HL-60/S4 treated with retinoic acid at 250 ng/mL for 4 days and 3 days (cell line): ENCODE measurements around the gene USP5.

Source experiments
- in situ Hi-C: fragments of 300-500 bp; cut with MboI; formaldehyde crosslinking; loops from 2 replicates; pipeline ENCODE4 v1.7.0; 2022; ENCODE audit warnings: low sequenced_read_pairs

The USP5 gene

DNA sequence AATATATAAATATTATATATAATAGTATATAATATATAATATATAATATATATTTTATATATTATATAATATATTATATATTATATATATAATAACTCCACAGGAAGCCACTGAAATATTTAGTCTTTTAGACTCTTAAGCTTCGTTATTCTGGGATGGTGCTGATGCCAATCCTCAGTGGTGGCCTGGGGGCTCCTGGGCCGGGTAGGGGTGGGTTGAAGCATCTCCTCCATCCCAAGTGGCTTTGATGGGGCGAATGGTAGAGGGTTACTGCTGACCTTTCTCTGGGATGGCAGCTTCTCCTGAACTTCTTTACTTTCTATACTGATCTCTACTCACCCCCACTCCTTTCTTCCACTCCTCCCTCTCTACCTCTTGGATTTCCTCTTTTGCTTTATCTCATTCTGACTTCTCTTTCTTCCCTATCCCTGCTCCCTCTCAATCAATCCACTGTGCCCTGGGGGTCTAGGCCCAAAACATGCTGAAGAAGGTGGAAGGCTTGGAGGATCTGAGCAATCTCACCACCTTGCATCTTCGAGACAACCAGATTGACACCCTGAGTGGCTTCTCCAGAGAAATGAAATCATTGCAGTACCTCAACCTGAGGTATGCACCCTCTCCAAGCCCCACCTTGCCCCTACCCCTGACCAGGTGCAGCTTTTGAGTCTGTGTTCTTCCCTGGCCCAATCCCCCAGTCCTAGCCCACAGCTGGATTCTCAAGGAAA is 57.6 kb downstream of the USP5 start:
- in situ Hi-C loops: no loop called here

DNA sequence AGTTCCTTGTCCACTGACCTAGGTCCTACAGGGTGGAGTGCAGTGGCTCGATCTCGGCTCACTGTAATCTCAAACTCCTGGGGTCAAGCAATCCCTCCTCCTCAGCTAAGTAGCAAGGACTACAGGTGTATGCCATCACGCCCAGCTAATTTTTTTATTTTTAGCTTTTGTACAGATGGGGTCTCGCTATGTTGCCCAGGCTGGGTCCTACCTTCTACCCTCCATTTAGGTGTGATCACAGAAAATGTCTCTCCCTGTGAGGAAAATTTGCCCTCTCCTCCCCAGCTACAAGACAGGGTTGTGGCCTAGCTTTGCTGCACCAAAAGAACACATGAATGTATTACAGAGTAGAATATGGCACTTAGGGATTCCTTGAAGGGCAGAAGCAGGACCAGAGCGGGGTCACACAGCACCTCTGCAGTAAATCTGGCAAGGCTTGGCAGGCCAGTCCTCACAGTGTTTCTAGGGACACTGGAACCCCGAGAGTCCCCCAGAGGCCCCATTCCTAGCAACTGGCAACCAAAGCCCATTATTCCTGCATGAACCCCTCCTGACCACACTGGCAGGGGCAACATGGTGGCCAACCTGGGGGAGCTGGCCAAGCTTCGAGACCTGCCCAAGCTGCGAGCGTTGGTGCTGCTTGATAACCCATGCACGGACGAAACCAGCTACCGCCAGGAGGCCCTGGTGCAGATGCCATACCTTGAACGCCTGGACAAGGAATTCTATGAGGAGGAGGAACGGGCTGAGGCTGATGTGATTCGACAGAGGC is 60.4 kb downstream of the USP5 start:
- in situ Hi-C loops: no loop called here

DNA sequence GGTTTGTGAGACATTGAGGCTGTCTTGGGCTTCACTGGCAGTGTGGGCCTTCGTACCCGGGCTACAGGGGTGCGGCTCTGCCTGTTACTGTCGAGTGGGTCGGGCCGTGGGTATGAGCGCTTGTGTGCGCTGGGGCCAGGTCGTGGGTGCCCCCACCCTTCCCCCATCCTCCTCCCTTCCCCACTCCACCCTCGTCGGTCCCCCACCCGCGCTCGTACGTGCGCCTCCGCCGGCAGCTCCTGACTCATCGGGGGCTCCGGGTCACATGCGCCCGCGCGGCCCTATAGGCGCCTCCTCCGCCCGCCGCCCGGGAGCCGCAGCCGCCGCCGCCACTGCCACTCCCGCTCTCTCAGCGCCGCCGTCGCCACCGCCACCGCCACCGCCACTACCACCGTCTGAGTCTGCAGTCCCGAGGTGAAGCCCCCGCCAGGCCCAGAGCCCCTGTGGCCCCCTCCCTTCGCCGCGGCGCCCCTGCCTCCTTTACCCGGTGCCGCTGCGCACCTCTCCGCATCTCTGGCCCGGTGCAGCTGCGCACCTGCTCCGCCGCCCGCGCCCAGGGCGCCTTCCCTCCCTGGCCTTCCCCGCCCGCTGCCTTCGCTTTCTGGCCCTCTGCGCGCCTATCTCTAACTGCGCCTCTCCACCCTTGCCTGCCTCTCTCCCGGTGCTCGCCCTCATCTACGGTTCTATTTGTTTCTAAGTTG is 62.4 kb downstream of the USP5 start, which contains the start of gene ENO2:
TSS of gene ENO2 (plus strand) at position 335 of the 701 bp plus-strand sequence. CDS start 1,253 bp downstream, outside the sequence.
- in situ Hi-C loops: no loop called here

DNA sequence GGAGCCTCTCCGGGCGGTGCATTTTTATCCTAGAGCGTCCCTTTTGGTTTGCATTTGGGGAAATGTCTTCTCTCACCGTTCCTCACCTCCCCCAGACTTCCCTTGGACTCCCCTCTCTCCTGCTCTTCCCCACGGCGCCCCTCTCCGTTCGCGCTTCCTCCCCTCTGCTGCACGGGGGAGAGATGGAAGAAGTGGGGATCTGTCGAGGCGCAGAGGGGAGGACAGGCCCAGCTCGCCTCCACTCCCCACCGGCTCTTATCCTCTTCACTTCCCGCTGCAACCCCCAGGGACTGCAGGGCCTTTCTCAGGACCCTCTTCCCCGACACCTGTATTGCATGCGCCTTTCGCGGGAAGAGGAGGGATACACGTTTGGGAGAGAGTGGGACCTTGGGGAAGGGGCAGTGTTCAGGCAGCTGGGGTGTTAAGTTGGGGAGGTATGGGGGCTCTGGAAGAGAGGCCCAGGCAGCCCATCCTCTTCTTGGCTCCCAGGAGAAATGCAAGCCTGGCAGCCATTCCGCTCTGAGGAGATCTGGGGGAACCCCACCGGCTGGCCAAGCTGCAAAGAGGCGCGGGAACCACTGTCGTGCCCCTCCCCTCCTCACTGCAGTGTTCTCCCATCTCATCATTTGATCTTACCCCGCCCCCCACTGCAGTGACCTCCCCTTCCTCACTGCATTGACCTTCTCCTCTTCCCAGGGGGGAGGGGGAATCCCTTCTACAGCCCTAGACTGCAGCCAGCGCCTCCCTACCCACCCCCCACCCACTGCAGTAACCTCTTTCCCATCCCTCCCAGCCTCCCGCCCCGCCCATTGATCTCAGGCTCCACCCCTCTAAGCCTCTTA is 63.2 kb downstream of the USP5 start:
- in situ Hi-C loops: no loop called here

DNA sequence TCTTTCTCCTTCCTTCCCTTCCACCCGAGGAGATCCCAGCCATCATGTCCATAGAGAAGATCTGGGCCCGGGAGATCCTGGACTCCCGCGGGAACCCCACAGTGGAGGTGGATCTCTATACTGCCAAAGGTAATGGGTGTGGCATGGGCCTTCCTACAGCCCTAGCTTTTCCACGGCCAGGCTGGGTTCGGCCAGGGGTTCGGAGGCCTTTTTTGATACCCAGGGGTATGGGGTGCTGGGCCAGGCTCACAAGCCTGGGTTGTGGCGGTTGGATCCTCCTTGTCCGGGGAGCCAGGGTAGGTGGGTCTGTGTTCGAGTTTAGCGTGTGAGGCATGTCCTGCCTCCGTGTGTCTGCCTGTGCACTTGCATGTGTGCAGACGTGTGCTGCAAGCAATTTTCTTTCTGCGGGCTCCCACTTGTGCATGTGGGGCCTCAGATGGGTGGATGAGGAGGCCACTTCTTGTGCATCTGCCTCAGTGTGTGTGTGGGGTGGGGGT is 63.9 kb downstream of the USP5 start:
- in situ Hi-C loops: no loop called here
